Psoas muscle (tissue), 8 donors: ENCODE results near the gene BTBD16. TPM values are rescaled to one million over a fixed set of nuclear protein-coding genes. Genes with fewer than 3 reads are reported as not detected.

Source experiments
- ATAC-seq, 4 donors: fragments of 200-7000 bp; cut with Tn5 transposase; one replicate each; pipeline ENCODE4 v1.9.1; 2020; ENCODE audit warnings: moderate library complexity in 3 of 4, mild to moderate bottlenecking in 2 of 4
- DNase-seq, 2 donors: peaks; one replicate each; pipeline ENCODE4 v3.0.0-alpha.2; 2020
- H3K27ac ChIP-seq: fragments of 200-600 bp; one replicate; pipeline ENCODE4 v1.8.0; 2022
- H3K27me3 ChIP-seq, 3 donors: fragments of 200-600 bp in 1 of 3; one replicate each; pipeline versions ENCODE4 v1.6.1 to v1.8.0; 2013 to 2022; ENCODE audit warnings: low read length in 2 of 3, mild to moderate bottlenecking in 2 of 3, moderate library complexity in 1 of 3; ENCODE audit not compliant: insufficient read depth in 3 of 3
- H3K36me3 ChIP-seq, 2 donors: fragments of 200-600 bp in 1 of 2; one replicate each; pipeline versions ENCODE4 v1.6.1 to v1.8.0; 2013 to 2022; ENCODE audit warnings: low read depth in 1 of 2, mild to moderate bottlenecking in 1 of 2, moderate library complexity in 1 of 2; ENCODE audit not compliant: insufficient read depth in 1 of 2
- H3K4me1 ChIP-seq: fragments of 200-600 bp; one replicate; pipeline ENCODE4 v1.8.0; 2022
- H3K4me3 ChIP-seq: fragments of 200-600 bp; one replicate; pipeline ENCODE4 v1.8.0; 2022; ENCODE audit warnings: mild to moderate bottlenecking
- H3K9me3 ChIP-seq: fragments of 200-600 bp; one replicate; pipeline ENCODE4 v1.8.0; 2022
- CTCF ChIP-seq: fragments of 200-600 bp; IDR thresholded peaks from one replicate; pipeline ENCODE4 v1.8.0; 2022; ENCODE audit warnings: antibody characterized with exemption
- WGBS, 3 donors: extraction: QIAGEN DNeasy Blood & Tissue Kit; methylation state at CpG; one replicate each; pipeline versions ENCODE4 v1.1.6 to v1.1.7; 2013; 5-methylcytosine and 5-hydroxymethylcytosine counted together
- intact Hi-C, 2 donors: fragments of 100-400 bp; cut with DNase I; formaldehyde crosslinking; loops; one replicate each; pipeline versions ENCODE4 v1.11.0 to v1.14.2; 2022
- polyA plus RNA-seq, 3 donors: library from polyadenylated mRNA; stranded (reverse); fragments of 200-250 nt; gene quantifications; one replicate each; pipeline ENCODE4 v1.2.3, GENCODE V29; 2013
- total RNA-seq, 4 donors: library from RNA; stranded (reverse); fragmentation: NEBNext Ultra II Directional in 2 of 4; extraction: Animal tissue kit (Norgen Biotek cat#: 25700) in 2 of 4; gene quantifications; one replicate each; pipeline versions ENCODE4 v1.2.1 to v1.2.4, GENCODE V29; 2021 to 2023
- donor health status: healthy with polysubstance abuse.
- donor health status: DM: no; HTN: no; CAD: no; lungs with moderate emphysema.
- donor health status: Bipolar disorder and iron deficiency.
- donor health status: healthy.
- donor health status: DM: yes; HTN: yes; CAD: no.
- donor health status: DM: no; HTN: no; CAD: no.
- donor health status: DM: no; HTN: no; CAD: no.
- donor health status: DM: yes; HTN: yes; CAD: no.

Gene BTBD16
- total and polyA plus RNA-seq, 7 donors, result 0.14 to 0.58 (median 0.32) TPM; not detected in 4

DNA sequence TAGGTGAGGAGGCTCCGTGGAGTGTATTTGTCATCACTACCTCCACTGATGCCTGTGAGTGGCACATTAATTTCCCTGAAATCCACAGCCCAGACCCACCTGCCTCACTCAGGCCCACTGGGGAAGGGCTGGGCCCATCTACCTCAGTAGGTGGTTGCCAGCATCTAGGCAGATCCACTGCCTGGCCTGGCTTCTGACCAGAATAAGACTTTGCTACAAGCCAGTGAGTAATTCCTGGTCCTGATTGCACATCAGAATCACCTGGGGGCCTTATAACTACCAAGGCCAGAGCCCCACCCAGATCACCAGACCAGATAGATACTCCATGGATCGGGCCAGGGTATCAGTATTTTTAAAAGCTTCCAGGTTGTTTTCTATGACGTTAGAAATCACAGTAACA, 65.9 kb downstream of the BTBD16 start:
- Histone ChIP-seq H3K9me3 (no peaks in the 10 kb centered on the region), H3K4me1 (peaks cover 8% of the 10 kb centered on the region), H3K27ac (no peak overlapping the region), H3K36me3 (no peaks in the 10 kb centered on the region), H3K27me3 (no peaks in the 10 kb centered on the region), H3K4me3 (no peak overlapping the region)
- DNase-seq (no peak), ATAC-seq (no peak)
- no peak for TF ChIP-seq CTCF
- WGBS, 3 donors, result 83 to 87% (median 84%) methylated on average over 3 of the region's 3 CpGs
- intact Hi-C loops, result no loop called here

- no peak for DNase-seq
- no peak for ATAC-seq
- peaks cover 8% of the 10 kb centered on the region for H3K4me1 ChIP-seq
- H3K4me3 ChIP-seq, result no peak overlapping the region
- no peaks in the 10 kb centered on the region for H3K27me3 ChIP-seq
- no peak for TF ChIP-seq CTCF
- intact Hi-C loops, result no loop called here
- H3K9me3 ChIP-seq, result no peaks in the 10 kb centered on the region
- no peaks in the 10 kb centered on the region for H3K36me3 ChIP-seq
- no peak overlapping the region for H3K27ac ChIP-seq
- 86 to 88% (median 87%) methylated on average over 15 of the region's 15 CpGs for WGBS, 3 donors
Observed at GRCh38 chr10:122338609-122339441, 67.7 kb downstream of the BTBD16 start.

- Histone ChIP-seq H3K27ac (no peak overlapping the region), H3K36me3 (no peaks in the 10 kb centered on the region), H3K9me3 (no peaks in the 10 kb centered on the region), H3K27me3 (no peaks in the 10 kb centered on the region), H3K4me3 (no peak overlapping the region), H3K4me1 (peaks cover 8% of the 10 kb centered on the region)
- no peak for TF ChIP-seq CTCF
- intact Hi-C loops, result loop anchor here (5.0 to 10.0 kb wide), 4 partner anchors 34 to 224 kb away; partner anchors contain the start of gene DMBT1 (in 1 of the 2)
- peak; percentile 27 to 81 (median 71) for ATAC-seq
- 43 to 48% (median 46%) methylated on average over 11 of the region's 11 CpGs for WGBS, 3 donors
- no peak for DNase-seq
Observed at GRCh38 chr10:122341141-122341810, 70.2 kb downstream of the BTBD16 start.

- Histone ChIP-seq H3K36me3 (no peaks in the 10 kb centered on the region), H3K4me3 (no peak overlapping the region), H3K27me3 (no peaks in the 10 kb centered on the region), H3K9me3 (no peaks in the 10 kb centered on the region), H3K4me1 (peaks cover 8% of the 10 kb centered on the region), H3K27ac (no peak overlapping the region)
- intact Hi-C loops, result loop anchor here (2.0 to 10.0 kb wide), 6 partner anchors 35 to 222 kb away; partner anchors contain the start of gene DMBT1 (in 1 of the 2)
- ATAC-seq (peak; percentile 42 to 72 (median 52)), DNase-seq (no peak)
- WGBS, 3 donors, result 66 to 73% (median 73%) methylated on average over 8 of the region's 8 CpGs
- peak; percentile 73 for TF ChIP-seq CTCF
Observed at GRCh38 chr10:122342293-122343134, 71.4 kb downstream of the BTBD16 start.
